Right lobe of liver (tissue), 6 donors: ENCODE results near the gene CCDC34. TPM values are rescaled to one million over a fixed set of nuclear protein-coding genes. Genes with fewer than 3 reads are reported as not detected.
A peak's percentile ranks its signal among the peaks of the same experiment; 100 is the strongest.

ENCODE experiments used
- ATAC-seq, 4 donors: fragments of 200-7000 bp; cut with Tn5 transposase; one replicate each; pipeline ENCODE4 v1.9.1; 2020; ENCODE audit warnings: mild to moderate bottlenecking in 4 of 4, moderate library complexity in 4 of 4
- DNase-seq, 3 donors: peaks; one replicate each; pipeline ENCODE4 v3.0.0-alpha.2; 2020
- H3K27ac ChIP-seq, 3 donors: fragments of 200-600 bp; one replicate each; pipeline ENCODE4 v1.8.0; 2022
- H3K27me3 ChIP-seq, 2 donors: fragments of 200-600 bp; one replicate each; pipeline ENCODE4 v1.8.0; 2022
- H3K36me3 ChIP-seq, 4 donors: fragments of 200-600 bp; sonication (generic) in 1 of 4; one replicate each; pipeline versions ENCODE4 v1.5.1 to v1.8.0; 2017 to 2022; ENCODE audit warnings: control low read depth in 1 of 4
- H3K4me1 ChIP-seq, 4 donors: fragments of 200-600 bp; sonication (generic) in 1 of 4; one replicate each; pipeline versions ENCODE4 v1.5.1 to v1.8.0; 2017 to 2022; ENCODE audit warnings: control low read depth in 1 of 4
- H3K4me3 ChIP-seq, 3 donors: fragments of 200-600 bp; one replicate each; pipeline ENCODE4 v1.8.0; 2022
- H3K9me3 ChIP-seq, 4 donors: fragments of 200-600 bp; sonication (generic) in 1 of 4; one replicate each; pipeline versions ENCODE4 v1.5.1 to v1.8.0; 2017 to 2022; ENCODE audit warnings: control low read depth in 1 of 4
- POLR2A ChIP-seq: fragments of 450-650 bp; IDR thresholded peaks from one replicate; pipeline ENCODE4 v1.6.1; 2017; ENCODE audit warnings: antibody characterized with exemption, mild to moderate bottlenecking
- WGBS: methylation state at CpG from one replicate; pipeline ENCODE4 v1.1.6; 2018; ENCODE audit warnings: low coverage, low lambda C conversion rate; ENCODE audit not compliant: insufficient coverage; ENCODE audit errors: missing lambda C conversion rate; 5-methylcytosine and 5-hydroxymethylcytosine counted together
- intact Hi-C, 2 donors: fragments of 100-400 bp; cut with DNase I; formaldehyde crosslinking; loops; one replicate each; pipeline versions ENCODE4 v1.11.2 to v1.14.1; 2022
- total RNA-seq, 6 experiments: library from RNA; depleted of rRNA in 2 of 6; stranded (reverse); fragments of >200 nt in 2 of 6; fragmentation: NEBNext Ultra II Directional in 3 of 6; extraction: Animal tissue kit (Norgen Biotek cat#: 25700) in 3 of 6; gene quantifications; one replicate each; pipeline versions ENCODE4 v1.1.0 to v1.2.4, GENCODE V29; 2016 to 2023
- TF ChIP-seq, protein P1 (sequence below), 4 donors: fragments of 200-600 bp in 3 of 4; fragments of 450-650 bp in 1 of 4; IDR thresholded peaks; one replicate each; pipeline versions ENCODE4 v1.5.1 to v1.8.0; 2016 to 2022; ENCODE audit warnings: antibody characterized with exemption in 4 of 4, mild to moderate bottlenecking in 2 of 4
- donor health status: DM: no; HTN: yes; CAD: no.
- donor health status: DM: no; HTN: no; CAD: no.
- donor health status: DM: no; HTN: no; CAD: no.
- donor health status: DM: no; HTN: yes; CAD: no.
- donor health status: DM: no; HTN: yes; CAD: no.

The CCDC34 gene
- total RNA-seq, 6 experiments from 2014 or later: 1.8 to 3.6 (median 2.1) TPM

DNA sequence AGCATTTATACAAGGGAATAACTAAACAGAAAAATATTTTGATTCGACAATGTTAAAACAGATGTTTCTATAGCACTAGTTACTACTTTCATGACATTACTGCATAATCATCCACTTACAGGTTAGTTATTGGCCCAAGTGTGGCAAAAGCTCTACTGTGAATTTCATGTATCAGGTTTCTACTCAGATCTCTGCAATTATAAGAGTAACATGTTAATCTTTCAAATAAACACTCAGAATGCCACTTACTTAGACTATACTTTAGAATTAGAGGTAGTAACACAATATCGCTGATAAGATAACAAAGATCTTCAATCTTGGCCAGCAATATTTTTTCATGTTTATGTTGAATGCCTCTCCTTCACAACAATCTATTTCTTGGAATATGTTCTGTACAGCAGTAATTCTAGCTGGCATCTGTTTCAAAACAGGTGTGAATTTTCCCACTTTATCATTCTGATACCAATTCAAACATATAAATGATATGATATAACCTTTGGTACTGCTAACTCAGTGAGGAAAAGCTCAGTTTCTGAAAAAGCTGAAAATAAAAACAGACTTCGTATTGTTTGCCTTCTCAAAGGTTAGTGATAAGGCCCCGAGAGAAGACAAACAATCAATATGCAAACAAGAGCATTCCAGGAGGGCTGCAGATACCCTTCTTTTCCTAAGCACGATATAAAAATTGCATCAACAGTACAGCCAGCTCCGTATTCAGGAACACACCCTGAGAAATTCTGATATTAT lies 11.0 kb upstream of the CCDC34 start:
- H3K27ac ChIP-seq: peak overlapping the region; percentile 42 to 91 (median 77)
- peak overlapping the region in 1 of 3 donors; percentile 6 for H3K4me3 ChIP-seq
- H3K4me1 ChIP-seq: peaks cover 0 to 28% (median 8%) of the 10 kb centered on the region in 4 donors
- no peaks in the 10 kb centered on the region for H3K36me3 ChIP-seq
- DNase-seq (no peak), ATAC-seq (peak; percentile 79 to 96 (median 89))
- WGBS: 30% methylated on average over 6 of the region's 6 CpGs
- intact Hi-C loops: no loop called here
- no peak for TF ChIP-seq POLR2A
- TF ChIP-seq, protein P1, sequence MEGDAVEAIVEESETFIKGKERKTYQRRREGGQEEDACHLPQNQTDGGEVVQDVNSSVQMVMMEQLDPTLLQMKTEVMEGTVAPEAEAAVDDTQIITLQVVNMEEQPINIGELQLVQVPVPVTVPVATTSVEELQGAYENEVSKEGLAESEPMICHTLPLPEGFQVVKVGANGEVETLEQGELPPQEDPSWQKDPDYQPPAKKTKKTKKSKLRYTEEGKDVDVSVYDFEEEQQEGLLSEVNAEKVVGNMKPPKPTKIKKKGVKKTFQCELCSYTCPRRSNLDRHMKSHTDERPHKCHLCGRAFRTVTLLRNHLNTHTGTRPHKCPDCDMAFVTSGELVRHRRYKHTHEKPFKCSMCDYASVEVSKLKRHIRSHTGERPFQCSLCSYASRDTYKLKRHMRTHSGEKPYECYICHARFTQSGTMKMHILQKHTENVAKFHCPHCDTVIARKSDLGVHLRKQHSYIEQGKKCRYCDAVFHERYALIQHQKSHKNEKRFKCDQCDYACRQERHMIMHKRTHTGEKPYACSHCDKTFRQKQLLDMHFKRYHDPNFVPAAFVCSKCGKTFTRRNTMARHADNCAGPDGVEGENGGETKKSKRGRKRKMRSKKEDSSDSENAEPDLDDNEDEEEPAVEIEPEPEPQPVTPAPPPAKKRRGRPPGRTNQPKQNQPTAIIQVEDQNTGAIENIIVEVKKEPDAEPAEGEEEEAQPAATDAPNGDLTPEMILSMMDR (IDR thresholded peaks at IDR 0.05): no peak
- no peaks in the 10 kb centered on the region for H3K27me3 ChIP-seq
- no peaks in the 10 kb centered on the region for H3K9me3 ChIP-seq

DNA sequence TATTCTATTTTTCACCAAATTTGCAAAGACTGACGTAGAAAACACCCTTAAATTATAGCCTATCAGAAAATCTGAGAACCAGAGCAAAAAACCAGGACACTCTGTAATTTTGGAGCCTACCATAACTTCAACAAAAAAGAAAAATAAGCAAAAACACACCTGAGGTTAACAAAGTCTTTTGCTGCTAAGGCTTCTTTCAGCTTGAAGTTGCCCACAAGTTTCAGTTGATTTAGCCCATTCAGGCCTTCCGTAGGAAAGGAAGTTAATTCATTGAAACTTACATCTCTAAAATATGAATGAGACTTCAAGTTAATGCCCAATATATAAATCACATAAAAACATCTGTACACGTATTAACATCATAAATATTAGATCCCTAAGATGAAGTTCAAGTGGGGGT lies 10.4 kb upstream of the CCDC34 start:
- intact Hi-C loops: no loop called here
- no peak for ATAC-seq
- H3K27ac ChIP-seq: peak overlapping the region in 2 of 3 donors; percentile 77 to 91

GRCh38 chr11:27372164-27372563 lies 9.1 kb upstream of the CCDC34 start:
- peaks cover 0 to 11% (median 2%) of the 10 kb centered on the region in 4 donors for H3K36me3 ChIP-seq
- DNase-seq: no peak
- H3K4me1 ChIP-seq: peaks cover 0 to 28% (median 8%) of the 10 kb centered on the region in 4 donors
- TF ChIP-seq POLR2A: no peak
- TF ChIP-seq, protein P1 (IDR thresholded peaks at IDR 0.05): no peak
- 86% methylated on average over 2 of the region's 2 CpGs for WGBS
- intact Hi-C loops: no loop called here
- H3K27ac ChIP-seq: no peak overlapping the region
- no peaks in the 10 kb centered on the region for H3K27me3 ChIP-seq
- no peak for ATAC-seq
- H3K4me3 ChIP-seq: no peak overlapping the region
- no peaks in the 10 kb centered on the region for H3K9me3 ChIP-seq

More for the DNA sequence above, 10.4 kb upstream of the CCDC34 start:
- no peaks in the 10 kb centered on the region for H3K9me3 ChIP-seq
- no peak overlapping the region for H3K4me3 ChIP-seq
- no peak for DNase-seq
- peaks cover 0 to 4% (median under 1%) of the 10 kb centered on the region in 4 donors for H3K36me3 ChIP-seq
- no peaks in the 10 kb centered on the region for H3K27me3 ChIP-seq
- TF ChIP-seq, protein P1 (IDR thresholded peaks at IDR 0.05): no peak
- no peak for TF ChIP-seq POLR2A
- WGBS: 70% methylated on average over 3 of the region's 3 CpGs
- peaks cover 0 to 28% (median 8%) of the 10 kb centered on the region in 4 donors for H3K4me1 ChIP-seq

- no peaks in the 10 kb centered on the region for H3K27me3 ChIP-seq
- H3K9me3 ChIP-seq: no peaks in the 10 kb centered on the region
- peaks cover 0 to 11% (median 2%) of the 10 kb centered on the region in 4 donors for H3K36me3 ChIP-seq
- ATAC-seq: no peak
- no peak overlapping the region for H3K4me3 ChIP-seq
- H3K4me1 ChIP-seq: peaks cover 0 to 28% (median 8%) of the 10 kb centered on the region in 4 donors
- no peak overlapping the region for H3K27ac ChIP-seq
- no peak for DNase-seq
- intact Hi-C loops: no loop called here
- TF ChIP-seq, protein P1 (IDR thresholded peaks at IDR 0.05): no peak
- TF ChIP-seq POLR2A: no peak
Measured at GRCh38 chr11:27371489-27371888, 8.5 kb upstream of the CCDC34 start.
